Stimulated activated CD4-positive, alpha-beta T cell treated with anti-CD3 and anti-CD28 coated beads, Interleukin-2, amount 100 ng/mL, for 4 hours (primary cell): ENCODE measurements around the gene SSH3.

Experiments used
- DNase-seq: peaks from one replicate; pipeline ENCODE4 v3.0.0-alpha.2; 2020; ENCODE audit warnings: low read depth

The SSH3 gene

DNA sequence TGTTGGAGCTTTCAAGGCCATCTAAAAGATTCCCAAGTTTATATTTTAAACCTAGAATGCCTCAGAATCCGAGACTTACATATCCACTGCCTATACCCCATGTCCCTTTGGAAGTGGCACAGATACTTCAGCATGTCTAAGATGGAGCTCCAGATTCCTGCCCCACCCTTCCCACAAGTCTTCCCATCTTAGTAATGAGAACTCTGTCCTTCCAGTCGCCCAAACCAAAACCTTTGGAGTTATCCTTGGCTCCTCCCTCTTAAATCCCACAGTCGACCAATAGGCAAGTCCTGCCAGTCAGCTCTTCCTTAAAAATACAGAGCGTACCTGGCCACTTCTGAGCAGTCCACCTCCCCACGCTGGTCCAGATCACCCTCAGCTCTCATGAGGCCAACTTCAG is 45.7 kb downstream of the SSH3 start:
- DNase-seq: no peak

DNA sequence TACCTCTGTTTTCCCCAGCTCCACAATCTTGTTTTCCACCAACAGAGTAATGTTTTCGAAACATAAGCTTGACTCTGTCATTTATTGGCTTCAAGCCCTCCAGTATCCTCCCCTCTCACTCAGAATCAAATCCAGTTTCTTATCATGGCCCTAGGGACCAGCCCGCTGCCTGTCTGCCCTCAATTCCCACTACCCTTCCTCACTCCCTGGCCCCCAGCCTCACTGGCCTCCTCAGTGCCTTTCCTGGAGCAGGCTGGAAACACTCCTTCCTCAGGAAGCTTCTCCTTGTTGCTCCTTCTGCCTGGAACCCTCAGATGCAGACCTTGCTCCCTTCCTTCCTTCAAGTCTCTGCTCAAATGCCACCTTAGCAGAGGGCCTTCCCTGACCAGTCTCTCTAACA is 46.1 kb downstream of the SSH3 start:
- no peak for DNase-seq

DNA sequence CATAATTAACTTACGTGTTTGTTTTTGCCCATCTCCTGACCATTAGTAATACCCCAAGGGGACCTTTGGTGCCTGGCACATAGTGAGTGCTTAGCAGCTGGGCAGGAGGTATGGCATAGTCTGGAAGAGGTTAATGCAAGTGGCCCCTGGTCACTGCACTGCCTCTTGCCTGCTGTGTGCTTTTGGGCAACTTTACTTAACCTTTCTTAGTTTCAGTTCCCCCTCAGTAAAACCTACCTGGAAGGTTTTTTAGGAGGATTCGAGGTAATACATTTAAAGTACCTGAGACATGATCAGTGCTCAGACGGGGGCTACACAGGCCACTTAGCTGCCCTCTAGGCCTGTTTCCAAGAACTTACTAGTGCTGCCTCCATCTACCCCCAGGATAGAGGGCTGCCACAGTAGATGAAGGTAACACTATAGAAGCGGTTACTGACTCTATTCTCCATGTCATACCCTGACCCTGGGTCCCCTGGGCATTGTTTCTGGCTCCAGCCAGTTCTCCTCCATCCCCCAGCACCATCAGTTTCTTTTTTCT is 46.7 kb downstream of the SSH3 start:
- DNase-seq: no peak

DNA sequence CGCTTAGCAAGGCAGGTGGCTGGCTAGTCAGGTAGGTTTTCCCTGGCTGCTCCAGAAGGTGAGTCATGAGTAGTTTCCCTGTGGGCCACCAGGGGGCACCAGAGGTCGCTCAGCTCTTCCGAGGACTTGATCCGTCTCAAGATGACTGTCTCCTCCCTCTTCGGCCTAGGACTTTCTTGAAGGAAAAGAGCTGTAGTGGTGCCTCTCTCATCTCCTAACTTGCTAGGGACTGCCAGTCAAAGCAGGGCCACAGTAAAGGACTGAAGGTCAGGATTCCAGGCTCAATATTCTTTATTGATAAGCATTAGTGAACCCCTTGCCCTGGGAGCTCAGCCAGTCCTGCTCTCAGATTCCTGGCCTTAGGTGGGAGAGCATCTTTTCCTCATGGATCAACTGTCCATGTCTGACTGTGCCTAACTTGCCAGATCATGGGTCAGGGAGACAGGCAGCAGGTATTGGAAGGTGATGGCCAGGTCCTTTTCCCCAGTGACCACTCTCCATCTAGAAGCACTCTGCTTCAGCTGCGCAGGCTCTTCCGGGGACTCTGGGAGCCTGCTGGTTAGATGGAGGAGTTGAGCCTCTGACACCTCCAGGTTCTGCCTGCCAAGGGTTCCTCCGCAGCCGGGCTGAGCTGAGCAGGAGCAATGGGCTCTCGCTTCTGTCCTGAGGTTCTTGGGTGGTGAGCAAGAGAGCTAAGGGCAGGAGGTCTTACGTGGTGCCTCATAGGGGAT is 48.1 kb downstream of the SSH3 start:
- peak; percentile 48 for DNase-seq

GRCh38 chr11:67352546-67353316 is 49.4 kb downstream of the SSH3 start:
- no peak for DNase-seq

DNA sequence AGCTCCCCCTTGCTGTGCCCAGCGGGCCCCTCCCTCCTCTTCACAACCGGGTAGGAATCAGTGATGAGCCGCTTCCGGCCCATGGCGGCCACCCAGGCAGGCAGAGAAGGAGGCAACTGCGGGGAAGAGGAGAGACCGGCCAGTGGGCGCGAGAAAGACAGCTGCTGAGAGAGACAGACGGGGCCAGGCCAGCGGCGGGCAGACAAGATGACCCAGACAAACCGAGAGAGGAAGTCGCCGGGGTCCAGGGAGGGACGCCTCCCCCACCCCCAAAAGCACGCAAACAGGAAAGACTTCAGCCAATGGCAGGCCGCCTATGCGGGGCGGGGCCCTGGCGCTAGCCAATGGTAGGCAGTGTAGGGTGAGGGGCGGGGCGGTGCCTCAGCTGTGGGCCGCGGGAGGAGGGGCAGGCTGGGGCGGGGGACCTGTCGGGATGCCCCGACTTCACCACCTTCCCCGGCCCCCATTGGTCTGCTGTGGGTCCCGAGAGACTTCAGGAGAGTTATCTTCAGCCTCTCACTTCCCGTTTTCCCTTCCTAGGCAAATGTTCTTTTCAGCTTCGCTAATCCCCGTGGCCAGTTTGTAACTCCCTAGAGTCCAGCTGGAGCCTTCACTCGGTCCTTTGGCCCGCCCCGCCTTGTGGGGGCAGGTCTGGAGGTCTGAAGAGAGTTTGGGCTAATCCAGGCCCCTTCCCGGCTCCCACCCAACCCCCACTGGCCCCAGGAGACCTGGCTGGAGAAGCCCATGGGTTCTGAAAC is 50.2 kb downstream of the SSH3 start, which contains the start of gene POLD4:
TSS of gene POLD4 (minus strand) at position 230 of the 758 bp plus-strand sequence. CDS start at position 83, 147 bp downstream.
- peak; percentile 93 for DNase-seq

DNA sequence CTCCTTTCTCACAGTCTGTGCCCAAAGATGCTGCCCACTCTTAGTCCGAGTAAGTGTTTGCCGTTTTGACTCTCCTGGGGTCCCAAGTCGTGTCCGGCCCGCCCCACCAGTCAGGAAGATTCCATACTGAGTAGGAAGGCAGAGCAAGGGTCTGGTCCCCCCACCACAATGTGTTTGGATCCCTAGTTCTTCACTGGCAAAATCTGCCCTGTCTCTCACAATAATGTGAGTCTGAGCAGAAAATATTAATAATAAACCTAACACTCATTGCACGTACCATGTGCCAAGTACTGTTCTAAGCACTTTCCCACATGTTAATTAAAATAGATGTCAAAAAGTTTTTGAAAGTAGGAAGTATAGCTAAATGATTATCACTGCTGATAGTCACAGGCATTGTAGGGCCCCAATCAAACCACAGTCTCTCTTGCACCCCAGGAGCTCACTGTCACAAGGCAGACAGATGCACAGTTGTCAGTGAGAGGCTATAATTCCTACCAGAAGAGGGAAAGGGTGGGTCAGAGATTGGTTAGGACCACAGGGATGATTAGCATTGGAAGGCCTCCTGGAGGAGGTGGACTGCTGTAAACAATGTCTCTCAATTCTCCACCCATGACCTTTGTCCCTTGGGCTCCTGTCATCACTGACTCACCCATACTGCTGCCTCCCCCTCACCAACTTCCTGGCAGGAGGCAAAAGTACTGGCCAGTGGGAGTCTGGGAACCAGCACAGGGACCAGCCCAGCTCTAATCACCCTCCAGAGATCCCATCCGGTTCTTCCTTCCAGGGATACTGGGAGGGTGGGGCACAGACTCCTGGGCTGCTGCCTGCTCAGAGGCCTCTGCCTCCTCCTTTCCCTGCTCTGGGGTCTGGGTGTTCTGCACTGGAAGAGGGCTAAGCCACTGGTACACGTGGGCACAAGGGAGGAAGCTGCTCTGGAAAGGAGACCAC is 51.0 kb downstream of the SSH3 start:
- no peak for DNase-seq

DNA sequence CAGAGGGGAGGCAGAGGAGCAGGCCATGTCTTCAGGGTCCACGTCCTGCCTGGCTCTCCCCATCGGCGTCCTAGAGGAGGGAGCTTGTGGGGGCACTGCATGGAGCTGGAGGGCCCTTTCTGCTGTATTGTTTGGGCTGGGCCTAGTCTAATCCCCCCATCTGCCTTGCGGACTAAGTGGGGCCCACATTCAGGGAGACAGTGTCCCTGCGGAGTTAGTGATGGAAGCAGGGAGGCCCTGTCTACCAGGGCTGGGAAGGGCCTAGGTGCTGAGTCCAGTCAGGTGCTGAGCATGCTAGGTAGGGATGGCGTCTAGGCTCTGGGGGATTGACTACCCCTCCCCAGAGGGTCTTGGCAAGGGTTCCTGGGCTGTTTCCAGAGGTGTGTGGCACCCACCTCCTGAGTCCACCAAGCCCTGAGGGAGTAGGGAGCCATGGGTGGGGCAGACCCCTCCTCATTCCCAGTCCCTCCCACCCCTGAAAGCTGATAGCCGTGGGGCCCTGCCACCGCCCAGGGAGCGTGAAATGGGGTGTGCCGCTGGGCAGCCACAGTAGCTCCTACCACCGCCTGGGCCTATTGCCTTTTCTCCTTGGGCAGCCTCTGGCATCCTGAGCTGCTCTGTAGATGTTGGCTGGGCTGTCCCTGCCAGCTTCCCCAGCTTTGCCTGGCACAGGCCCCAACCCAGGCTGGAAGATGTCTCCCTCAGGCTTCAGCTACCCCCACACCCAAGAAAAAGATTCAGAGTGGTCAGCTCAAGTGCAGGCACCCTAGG is 51.9 kb downstream of the SSH3 start:
- DNase-seq: no peak

GRCh38 chr11:67355794-67356386 is 52.6 kb downstream of the SSH3 start:
- DNase-seq: no peak

DNA sequence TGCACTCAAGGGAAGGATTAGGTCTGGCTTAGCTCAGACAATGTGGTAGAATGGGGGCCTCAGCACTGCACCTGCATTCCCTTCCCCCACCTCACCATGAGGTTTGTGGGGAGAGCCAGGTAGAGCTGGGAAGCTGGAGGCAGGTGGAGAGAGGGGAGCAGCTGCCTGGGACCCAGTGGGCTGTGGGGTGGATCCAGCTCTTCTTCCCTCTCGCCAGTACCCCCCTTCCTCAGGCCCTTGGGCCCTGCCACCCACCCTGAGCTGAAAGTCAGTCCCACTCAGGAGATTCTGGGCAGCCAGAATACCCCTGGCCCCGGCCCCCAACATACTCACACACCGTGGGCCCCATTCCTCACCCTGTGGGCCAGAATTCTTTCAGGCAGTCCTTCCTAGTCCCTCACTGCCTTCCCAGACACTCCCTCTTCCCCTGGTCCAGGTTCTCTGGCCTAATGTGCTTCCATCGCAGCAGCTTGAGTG is 53.1 kb downstream of the SSH3 start:
- no peak for DNase-seq

DNA sequence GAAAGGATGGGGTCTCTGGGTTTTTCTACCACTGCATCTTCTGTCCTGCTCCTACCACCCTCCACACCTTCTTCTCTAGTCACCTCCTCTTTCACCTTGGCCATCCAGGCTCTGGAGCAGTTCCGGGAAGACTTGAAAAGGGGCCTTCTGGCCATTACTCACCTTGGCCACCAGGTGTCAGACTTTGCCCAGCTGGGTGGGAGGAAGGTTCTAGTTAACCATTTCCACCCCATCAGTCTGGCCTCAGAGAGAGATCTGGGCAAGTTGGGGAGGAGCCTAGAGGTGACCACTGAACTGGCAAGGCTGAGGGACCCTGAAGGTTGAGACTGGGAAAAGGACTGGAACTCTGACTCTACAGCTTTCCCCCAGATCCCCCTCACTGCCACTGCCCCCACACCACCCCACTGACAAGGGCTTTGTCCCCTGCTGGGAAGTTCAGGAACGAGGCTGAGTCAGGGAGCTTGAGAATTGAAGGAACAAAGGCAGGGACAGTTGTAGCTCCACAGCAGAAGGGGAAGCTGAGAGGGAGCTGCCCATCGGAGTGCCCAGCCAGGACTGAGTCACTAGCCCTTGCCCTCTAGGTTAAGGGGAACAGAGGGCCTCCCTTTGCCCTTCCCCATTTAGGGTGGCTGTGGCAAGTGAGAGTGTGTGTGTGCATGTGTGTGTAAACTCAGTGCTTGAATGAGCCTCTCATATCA is 53.7 kb downstream of the SSH3 start:
- peak; percentile 50 for DNase-seq

DNA sequence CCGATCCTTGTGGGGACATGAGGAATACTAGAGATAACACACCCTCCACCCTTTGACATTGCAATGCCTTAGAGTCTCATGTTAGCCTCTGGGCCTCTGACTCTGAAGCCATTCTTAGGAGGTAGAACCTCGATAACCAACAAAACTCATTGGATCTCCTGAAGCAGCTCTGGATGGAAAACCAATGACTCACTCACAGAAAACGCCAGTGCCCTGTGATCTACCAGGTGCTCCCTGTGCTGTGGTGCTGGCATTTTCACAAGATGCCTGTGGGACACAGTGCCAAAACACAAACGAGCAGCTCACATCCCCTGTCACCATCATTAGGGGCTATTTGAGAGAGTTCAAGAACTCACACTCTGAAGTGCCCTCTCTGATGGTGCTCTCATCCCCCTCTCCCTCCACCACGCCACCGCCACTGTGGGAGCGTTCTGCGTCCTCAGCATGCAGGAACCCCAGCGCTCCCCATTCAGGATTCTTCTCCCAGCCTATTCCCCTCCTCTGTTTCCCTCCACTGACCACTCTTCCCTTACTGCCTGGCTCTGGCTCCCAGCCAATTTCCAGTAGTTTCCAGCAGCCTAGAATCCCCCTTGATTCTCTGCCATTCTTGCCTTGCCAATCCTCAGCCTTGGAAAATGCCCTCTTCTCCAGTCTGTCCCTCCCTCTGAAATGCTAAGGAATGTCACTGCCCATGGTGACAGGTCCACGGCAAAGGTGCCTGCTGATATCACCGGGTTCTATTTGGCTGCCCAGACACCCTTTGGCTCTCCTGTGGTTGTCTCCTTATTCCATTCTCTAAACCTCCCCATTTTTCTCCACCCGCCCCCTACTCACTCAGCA is 54.7 kb downstream of the SSH3 start:
- no peak for DNase-seq
